Measurements from ENCODE around the gene PIPOX.

DNA sequence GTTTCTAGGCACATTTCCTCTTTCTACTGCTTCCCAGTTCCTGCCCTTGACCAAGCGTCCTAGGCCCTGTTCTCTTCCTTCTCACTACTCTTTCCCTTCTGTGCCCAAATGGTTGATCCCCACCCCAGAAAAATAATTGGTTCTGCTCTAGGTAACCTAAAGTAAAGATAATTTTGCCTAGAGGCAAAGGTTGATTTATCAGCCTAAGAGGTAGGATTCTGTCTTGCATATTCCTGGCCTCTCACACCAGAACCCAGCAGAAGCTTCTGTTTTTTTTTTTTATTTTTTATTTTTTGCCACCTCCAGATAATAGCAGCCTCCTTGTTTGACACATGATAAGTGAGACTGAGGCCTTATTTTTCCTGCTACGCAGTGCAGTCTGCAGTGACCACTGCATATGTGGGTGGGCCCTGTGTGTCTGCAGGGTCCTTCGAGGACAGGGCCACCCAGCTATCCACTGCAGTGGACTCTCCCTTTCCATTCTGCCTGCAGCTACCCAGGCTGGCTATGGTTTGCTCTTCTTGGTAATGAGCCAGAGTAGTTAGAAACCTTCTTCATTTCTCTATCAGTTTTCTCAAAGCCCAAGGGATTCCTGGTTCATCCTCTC, 701 bp downstream of the PIPOX start:
- TF ChIP-seq, protein P1, sequence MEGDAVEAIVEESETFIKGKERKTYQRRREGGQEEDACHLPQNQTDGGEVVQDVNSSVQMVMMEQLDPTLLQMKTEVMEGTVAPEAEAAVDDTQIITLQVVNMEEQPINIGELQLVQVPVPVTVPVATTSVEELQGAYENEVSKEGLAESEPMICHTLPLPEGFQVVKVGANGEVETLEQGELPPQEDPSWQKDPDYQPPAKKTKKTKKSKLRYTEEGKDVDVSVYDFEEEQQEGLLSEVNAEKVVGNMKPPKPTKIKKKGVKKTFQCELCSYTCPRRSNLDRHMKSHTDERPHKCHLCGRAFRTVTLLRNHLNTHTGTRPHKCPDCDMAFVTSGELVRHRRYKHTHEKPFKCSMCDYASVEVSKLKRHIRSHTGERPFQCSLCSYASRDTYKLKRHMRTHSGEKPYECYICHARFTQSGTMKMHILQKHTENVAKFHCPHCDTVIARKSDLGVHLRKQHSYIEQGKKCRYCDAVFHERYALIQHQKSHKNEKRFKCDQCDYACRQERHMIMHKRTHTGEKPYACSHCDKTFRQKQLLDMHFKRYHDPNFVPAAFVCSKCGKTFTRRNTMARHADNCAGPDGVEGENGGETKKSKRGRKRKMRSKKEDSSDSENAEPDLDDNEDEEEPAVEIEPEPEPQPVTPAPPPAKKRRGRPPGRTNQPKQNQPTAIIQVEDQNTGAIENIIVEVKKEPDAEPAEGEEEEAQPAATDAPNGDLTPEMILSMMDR (IDR thresholded peaks at IDR 0.05; ENCODE audit: insufficient read depth, low read depth, low read length) = no peak
- TF ChIP-seq EZH2 (IDR thresholded peaks at IDR 0.05; ENCODE audit: insufficient read depth, low read length) = no peak

Measured in astrocyte (in vitro differentiated cells and primary cell).